Measurements from ENCODE around the gene PEMT. TPM values are rescaled to one million over a fixed set of nuclear protein-coding genes. Genes with fewer than 3 reads are reported as not detected.

PEMT gene
- total and polyA plus RNA-seq, 9 of the 15 experiments (the other 6 are each of a cell fraction or from before 2014, with no cell fraction given) = 1.4 to 36.4 (median 13.6) TPM

- no TSS peak for BruUV-seq (replicated peaks)
- in situ Hi-C loops (cut with MboI) (loop anchor here (5.0 kb wide), 1 partner anchor 61 kb away; no protein-coding TSS in a partner anchor), intact Hi-C loops (cut with micrococcal nuclease) (no loop called here)
- ChIA-PET CTCF (ENCODE audit: low intra/inter-chr PET ratio) (no interaction called here), POLR2A (interaction anchor here (0.5 kb wide), 1 partner anchor 1433 kb away, joined by 3 read pairs; no protein-coding TSS in a partner anchor)
- Histone ChIP-seq H3K4me2 (ENCODE audit: insufficient read depth, low read length) (no peak overlapping the region), H3K27ac (ENCODE audit: extremely low read depth, low read depth, low read length) (no peak overlapping the region), H3K9me1 (ENCODE audit: control insufficient read depth, insufficient read depth, low read length) (no peaks in the 10 kb centered on the region), H3K36me3 (ENCODE audit: control insufficient read depth, insufficient read depth, low read length) (no peaks in the 10 kb centered on the region), H3K9me3 (replicated peaks; ENCODE audit: control insufficient read depth, insufficient read depth, low read depth, low read length) (no peaks in the 10 kb centered on the region), H3K79me2 (ENCODE audit: control insufficient read depth, insufficient read depth, low read length) (no peaks in the 10 kb centered on the region), H3K4me3 (no peak overlapping the region), H2AFZ (ENCODE audit: low read depth, low read length) (no peak overlapping the region), H3K4me1 (replicated peaks in 1 of 2; ENCODE audit: control insufficient read depth in 2 of 2, insufficient read depth in 2 of 2, low read length in 2 of 2) (peaks cover 0 to 4% of the 10 kb centered on the region in 2 experiments; a peak in 1 of 5 replicates), H4K20me1 (replicated peaks; ENCODE audit: control insufficient read depth, insufficient read depth, low read length) (peaks cover 4% of the 10 kb centered on the region; the same call in 1 of the 2 replicates), H3K9ac (ENCODE audit: insufficient read depth in 1 of 2, low read depth in 2 of 2, low read length in 2 of 2) (no peak overlapping the region), H3K27me3 (ENCODE audit: control insufficient read depth in 2 of 2, insufficient read depth in 2 of 2, low read length in 2 of 2) (no peaks in the 10 kb centered on the region)
- FAIRE-seq = no peak
- 61% methylated on average over 12 of the region's 13 CpGs for WGBS (ENCODE audit: insufficient coverage, low coverage, missing lambda C conversion rate)
- TF ChIP-seq MAZ (CRISPR knock-in tag; conservative IDR thresholded peaks at IDR 0.05 in 1 of 2, IDR thresholded peaks at IDR 0.05 in 1 of 2) (no peak), XRCC4 (IDR thresholded peaks at IDR 0.05; ENCODE audit: extremely low read depth, insufficient read depth, insufficient read length) (no peak), CHCHD3 (CRISPR knock-in tag; IDR thresholded peaks at IDR 0.05) (no peak), ARID4B (CRISPR knock-in tag; IDR thresholded peaks at IDR 0.05) (no peak), RFX1 (IDR thresholded peaks at IDR 0.05) (no peak), PML (IDR thresholded peaks at IDR 0.05; ENCODE audit: low read length) (no peak), BCL6 (CRISPR knock-in tag; IDR thresholded peaks at IDR 0.05) (no peak), ZNF134 (CRISPR knock-in tag; conservative IDR thresholded peaks at IDR 0.05) (no peak), BRCA1 (IDR thresholded peaks at IDR 0.05) (no peak), BRCA1 (CRISPR knock-in tag; IDR thresholded peaks at IDR 0.05) (no peak), BRF2 (IDR thresholded peaks at IDR 0.05; ENCODE audit: borderline replicate concordance, insufficient read depth, insufficient read length) (no peak)
- DNase-seq (ENCODE audit: extremely low read depth in 1 of 4, low spot score in 3 of 4) = no peak
- ATAC-seq = no peak
Observed at GRCh38 chr17:17563530-17563929, 28.0 kb downstream of the PEMT start.

Measured in K562 (cell line).